SK-N-SH (cell line): ENCODE results near the gene TFF1.

Experiments
- CHD2 ChIP-seq: fragments of 150-350 bp; IDR thresholded peaks from 2 replicates; pipeline ENCODE4 v1.6.1; 2018; ENCODE audit warnings: low read length; ENCODE audit not compliant: partially characterized antibody
- EP300 ChIP-seq, 2 experiments: IDR thresholded peaks; 2 replicates each; pipeline versions ENCODE4 v1.4.0 to v1.6.1; 2012; ENCODE audit warnings: borderline replicate concordance in 1 of 2, low read depth in 1 of 2, low read length in 1 of 2
- EZH2phosphoT487 ChIP-seq: fragments of 200-600 bp; sonication (generic); IDR thresholded peaks from 2 replicates; pipeline ENCODE4 v1.6.1; 2017; ENCODE audit warnings: low read depth, mixed run types, mild to moderate bottlenecking, antibody characterized with exemption, moderate library complexity, borderline replicate concordance
- GABPA ChIP-seq: IDR thresholded peaks from 2 replicates; pipeline ENCODE4 v1.4.0; 2012; ENCODE audit warnings: low read depth, mild to moderate bottlenecking
- RFX5 ChIP-seq: IDR thresholded peaks from 2 replicates; pipeline ENCODE4 v1.6.1; 2012; ENCODE audit warnings: mild to moderate bottlenecking, improper control_type of control experiment, low read length
- RXRA ChIP-seq: IDR thresholded peaks from 2 replicates; pipeline ENCODE4 v1.4.0; 2012; ENCODE audit warnings: low read depth, mild to moderate bottlenecking, borderline replicate concordance
- SIN3A ChIP-seq: IDR thresholded peaks from 2 replicates; pipeline ENCODE4 v1.6.1; 2012; ENCODE audit warnings: low read depth, mild to moderate bottlenecking, low read length, moderate library complexity, borderline replicate concordance
- YY1 ChIP-seq: IDR thresholded peaks from 2 replicates; pipeline ENCODE4 v1.4.0; 2012; ENCODE audit warnings: low read depth, mild to moderate bottlenecking
- TF ChIP-seq, protein P1 (sequence below): fragments of 200-600 bp; sonication (generic); IDR thresholded peaks from 2 replicates; pipeline ENCODE4 v1.6.1; 2017; ENCODE audit warnings: antibody characterized with exemption, mild to moderate bottlenecking, moderate library complexity
- TF ChIP-seq, protein P2 (sequence below): IDR thresholded peaks from 2 replicates; pipeline ENCODE4 v1.4.0; 2012; ENCODE audit warnings: low read depth, borderline replicate concordance
- TF ChIP-seq, protein P3 (sequence below): IDR thresholded peaks from 2 replicates; pipeline ENCODE4 v1.4.0; 2012; ENCODE audit warnings: low read depth, borderline replicate concordance
- TF ChIP-seq, protein P4 (sequence below): IDR thresholded peaks from 2 replicates; pipeline ENCODE4 v1.4.0; 2012; ENCODE audit warnings: low read depth

DNA sequence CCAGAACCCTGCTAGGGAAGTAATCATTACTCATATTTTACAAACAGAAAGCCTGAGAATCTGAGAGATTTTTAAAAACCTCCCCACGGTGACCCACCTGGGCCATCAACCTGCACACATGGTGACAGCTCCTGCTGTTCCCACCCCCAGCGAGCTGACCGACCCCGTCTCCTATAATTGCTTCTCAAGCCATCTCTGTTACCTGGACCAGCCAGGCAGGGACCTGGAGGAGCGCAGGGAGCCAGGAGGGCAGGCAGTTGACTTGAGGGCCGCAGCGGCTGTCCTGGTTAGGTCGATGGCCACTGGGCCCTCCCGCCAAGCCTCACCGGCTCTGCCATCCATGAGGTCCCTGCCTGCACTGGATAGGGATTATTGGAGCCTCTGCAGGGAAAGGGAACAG lies 23.2 kb downstream of the TFF1 start:
- TF ChIP-seq, protein P1, sequence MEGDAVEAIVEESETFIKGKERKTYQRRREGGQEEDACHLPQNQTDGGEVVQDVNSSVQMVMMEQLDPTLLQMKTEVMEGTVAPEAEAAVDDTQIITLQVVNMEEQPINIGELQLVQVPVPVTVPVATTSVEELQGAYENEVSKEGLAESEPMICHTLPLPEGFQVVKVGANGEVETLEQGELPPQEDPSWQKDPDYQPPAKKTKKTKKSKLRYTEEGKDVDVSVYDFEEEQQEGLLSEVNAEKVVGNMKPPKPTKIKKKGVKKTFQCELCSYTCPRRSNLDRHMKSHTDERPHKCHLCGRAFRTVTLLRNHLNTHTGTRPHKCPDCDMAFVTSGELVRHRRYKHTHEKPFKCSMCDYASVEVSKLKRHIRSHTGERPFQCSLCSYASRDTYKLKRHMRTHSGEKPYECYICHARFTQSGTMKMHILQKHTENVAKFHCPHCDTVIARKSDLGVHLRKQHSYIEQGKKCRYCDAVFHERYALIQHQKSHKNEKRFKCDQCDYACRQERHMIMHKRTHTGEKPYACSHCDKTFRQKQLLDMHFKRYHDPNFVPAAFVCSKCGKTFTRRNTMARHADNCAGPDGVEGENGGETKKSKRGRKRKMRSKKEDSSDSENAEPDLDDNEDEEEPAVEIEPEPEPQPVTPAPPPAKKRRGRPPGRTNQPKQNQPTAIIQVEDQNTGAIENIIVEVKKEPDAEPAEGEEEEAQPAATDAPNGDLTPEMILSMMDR, result no peak
- TF ChIP-seq, protein P2, sequence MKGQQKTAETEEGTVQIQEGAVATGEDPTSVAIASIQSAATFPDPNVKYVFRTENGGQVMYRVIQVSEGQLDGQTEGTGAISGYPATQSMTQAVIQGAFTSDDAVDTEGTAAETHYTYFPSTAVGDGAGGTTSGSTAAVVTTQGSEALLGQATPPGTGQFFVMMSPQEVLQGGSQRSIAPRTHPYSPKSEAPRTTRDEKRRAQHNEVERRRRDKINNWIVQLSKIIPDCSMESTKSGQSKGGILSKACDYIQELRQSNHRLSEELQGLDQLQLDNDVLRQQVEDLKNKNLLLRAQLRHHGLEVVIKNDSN, result no peak
- TF ChIP-seq SIN3A, result no peak
- no peak for TF ChIP-seq EP300 (IDR thresholded peaks at IDR 0.05; ENCODE audit: borderline replicate concordance in 1 of 2, low read depth in 1 of 2, low read length in 1 of 2)
- TF ChIP-seq EZH2phosphoT487, result no peak
- TF ChIP-seq CHD2, result no peak
- no peak for TF ChIP-seq RXRA
- TF ChIP-seq YY1, result no peak
- TF ChIP-seq, protein P3, sequence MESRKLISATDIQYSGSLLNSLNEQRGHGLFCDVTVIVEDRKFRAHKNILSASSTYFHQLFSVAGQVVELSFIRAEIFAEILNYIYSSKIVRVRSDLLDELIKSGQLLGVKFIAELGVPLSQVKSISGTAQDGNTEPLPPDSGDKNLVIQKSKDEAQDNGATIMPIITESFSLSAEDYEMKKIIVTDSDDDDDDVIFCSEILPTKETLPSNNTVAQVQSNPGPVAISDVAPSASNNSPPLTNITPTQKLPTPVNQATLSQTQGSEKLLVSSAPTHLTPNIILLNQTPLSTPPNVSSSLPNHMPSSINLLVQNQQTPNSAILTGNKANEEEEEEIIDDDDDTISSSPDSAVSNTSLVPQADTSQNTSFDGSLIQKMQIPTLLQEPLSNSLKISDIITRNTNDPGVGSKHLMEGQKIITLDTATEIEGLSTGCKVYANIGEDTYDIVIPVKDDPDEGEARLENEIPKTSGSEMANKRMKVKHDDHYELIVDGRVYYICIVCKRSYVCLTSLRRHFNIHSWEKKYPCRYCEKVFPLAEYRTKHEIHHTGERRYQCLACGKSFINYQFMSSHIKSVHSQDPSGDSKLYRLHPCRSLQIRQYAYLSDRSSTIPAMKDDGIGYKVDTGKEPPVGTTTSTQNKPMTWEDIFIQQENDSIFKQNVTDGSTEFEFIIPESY, result no peak
- no peak for TF ChIP-seq RFX5
- no peak for TF ChIP-seq GABPA
- TF ChIP-seq, protein P4, sequence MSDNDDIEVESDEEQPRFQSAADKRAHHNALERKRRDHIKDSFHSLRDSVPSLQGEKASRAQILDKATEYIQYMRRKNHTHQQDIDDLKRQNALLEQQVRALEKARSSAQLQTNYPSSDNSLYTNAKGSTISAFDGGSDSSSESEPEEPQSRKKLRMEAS, result no peak
